ENCODE measurements around the gene INPP5E.

The INPP5E gene

DNA sequence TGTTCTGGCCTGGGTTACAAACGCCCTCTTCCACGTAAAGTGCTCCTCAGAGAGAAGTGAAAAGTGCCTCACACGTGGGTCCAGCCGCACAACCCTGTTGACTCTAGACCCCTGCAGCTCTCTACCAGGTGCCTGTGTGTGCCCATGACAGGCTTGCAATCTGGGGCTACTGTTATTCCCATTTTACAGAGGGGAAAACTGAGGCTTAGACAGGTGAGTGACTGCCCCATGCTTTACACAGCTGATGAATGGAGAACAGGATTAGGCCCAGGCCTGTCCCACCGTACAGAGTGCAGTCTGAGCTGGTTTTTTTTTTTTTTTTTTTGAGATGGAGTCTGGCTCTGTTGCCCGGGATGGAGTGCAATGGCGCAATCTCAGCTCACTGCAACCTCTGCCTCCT lies 6.2 kb upstream of the INPP5E start:
- DNase-seq: no peak

- DNase-seq: no peak
Measured at GRCh38 chr9:136444102-136444501, 4.5 kb upstream of the INPP5E start.

DNA sequence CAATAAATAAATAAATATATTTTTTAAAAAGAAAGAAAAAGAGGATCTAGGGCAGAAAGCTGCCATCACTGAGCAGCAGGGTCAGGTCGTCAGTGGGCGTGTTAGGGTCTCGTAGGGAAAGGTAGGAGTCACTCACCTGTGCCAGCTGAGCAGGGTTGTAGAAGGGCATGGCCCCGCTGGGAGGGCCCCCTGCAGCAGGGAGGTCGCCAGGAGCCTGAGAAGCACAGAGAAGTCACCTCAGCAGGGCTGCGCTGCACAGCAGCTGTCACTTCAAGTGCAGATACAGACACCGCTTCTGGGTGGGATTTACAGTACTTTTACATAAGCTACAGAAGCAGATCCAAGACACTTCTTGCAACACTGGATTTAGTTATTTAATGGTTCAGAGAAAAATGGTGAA lies 4.0 kb upstream of the INPP5E start:
- DNase-seq: no peak

DNA sequence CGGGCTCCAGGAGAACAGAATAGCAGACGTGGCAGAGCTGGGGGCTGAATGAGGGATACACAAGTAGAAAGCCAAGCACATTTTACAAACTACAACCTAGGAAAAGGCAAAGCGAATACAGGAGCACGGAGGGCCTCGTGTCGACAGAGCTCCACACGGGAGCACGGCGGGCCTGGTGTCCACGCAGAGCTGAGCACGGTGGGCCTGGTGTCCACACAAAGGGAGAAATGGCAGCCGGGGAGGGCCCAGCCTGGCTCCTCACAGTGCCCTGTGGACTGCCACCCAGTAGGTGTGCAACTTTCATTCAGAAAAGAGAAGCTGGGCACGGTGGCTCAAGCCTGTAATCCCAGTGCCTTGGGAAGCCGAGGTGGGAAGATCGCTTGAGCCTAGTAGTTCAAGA lies 3.4 kb upstream of the INPP5E start:
- DNase-seq: no peak

GRCh38 chr9:136442265-136442664 lies 2.6 kb upstream of the INPP5E start:
- DNase-seq: no peak

- no peak for DNase-seq
Measured at GRCh38 chr9:136441681-136442245, 2.1 kb upstream of the INPP5E start.

DNA sequence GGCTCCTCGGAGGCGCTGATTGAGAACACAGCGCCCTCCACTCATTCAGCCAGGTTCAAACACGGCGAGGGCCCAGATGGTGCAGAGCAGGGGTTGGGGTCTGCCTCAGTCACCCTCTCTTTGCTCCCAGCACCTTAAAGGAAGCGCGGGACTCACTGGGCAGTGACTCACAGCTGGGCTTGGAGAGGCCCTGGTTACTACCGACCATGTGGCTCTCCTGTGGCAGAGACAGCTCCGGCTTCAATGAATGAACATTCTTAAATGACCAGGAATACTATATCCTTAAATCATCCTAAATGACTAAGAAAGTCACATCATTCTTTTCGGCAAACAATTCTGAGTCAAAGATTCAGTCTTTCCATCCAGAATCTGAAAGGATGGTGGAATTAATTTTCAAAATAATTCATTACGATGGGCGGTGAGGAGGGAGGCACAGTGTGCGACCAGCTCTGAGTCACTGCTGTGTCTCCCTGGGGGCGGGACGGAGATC lies 1.6 kb upstream of the INPP5E start:
- no peak for DNase-seq

GRCh38 chr9:136438548-136439480 lies 831 bp downstream of the INPP5E start:
- peak; percentile 47 for DNase-seq

DNA sequence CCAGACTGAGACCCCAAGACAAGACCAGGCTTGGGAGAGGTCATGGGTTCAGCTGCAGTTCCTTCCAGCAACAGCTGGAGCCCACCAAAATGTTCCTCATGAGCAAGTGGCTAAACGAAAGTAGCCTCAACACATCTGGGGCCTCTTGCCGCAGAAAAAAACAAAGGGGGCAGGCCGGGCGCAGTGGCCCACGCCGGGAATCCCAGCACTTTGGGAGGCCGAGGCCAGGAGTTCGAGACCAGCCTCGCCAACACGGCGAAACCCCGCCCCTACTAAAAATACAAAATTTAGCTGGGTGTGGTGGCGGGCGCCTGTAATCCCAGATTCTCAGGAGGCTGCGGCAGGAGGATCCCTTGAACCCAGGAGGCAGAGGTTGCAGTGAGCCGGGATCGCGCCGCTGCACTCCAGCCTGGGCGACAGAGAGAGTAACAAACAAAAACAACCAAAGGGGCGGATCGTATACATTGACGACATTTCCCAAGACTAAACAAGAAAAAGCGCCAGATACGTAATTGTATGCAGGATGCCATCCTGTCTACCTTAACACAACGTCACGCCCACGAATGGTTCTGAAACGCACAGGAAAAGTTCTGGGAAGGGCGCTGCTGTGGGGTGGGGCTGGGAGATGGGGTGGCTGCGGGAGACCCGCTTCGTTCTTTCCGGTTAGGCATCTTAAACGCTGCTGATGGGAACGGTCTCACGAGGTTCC lies 1.7 kb downstream of the INPP5E start:
- no peak for DNase-seq

DNA sequence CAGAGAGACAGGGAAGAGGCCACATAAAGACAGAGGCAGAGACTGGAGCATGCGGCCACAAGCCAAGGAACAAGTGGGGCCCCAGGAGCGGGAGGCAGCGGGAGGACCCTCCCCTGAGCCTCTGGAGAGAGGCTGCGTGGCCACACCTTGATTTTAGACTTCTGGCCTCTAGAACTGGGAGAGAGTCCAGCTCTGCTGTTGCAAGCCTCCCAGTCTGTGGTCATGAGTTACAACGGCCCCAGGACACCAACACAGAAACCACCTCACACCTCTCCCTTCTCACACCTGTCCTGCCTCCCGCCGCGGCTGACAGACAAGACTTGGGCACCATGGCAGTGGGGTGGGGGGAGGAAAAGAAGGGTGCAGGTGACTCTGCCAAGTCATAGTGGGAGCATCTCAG lies 2.2 kb downstream of the INPP5E start:
- DNase-seq: no peak

DNA sequence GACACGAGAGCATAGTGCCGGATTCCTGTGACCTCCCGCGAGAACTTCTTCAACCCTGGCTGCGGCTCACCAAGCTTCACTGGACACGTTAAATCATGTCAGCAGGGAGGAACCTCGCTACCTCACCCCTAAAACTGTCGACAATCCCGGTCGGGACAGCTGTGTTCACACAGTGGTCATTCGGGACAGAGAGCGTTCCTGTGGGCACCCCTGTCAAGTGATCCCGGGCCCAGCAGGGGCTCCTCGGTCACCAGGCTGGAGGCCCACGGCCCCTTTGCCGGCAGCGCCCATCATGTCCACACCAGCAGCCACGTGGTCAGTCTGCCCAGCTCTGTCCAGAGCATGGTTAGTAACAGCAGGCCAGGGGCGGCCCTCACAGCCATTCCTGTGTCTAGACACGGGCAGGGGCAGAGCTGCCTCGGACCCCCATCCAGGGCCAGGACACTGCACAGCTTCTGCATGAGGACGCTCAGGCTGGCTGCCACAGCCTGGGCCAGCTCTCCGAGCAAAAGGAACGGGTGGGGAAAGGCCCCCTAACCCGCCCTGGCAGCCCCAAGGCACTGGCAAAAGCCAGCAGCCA lies 3.5 kb downstream of the INPP5E start:
- no peak for DNase-seq

GRCh38 chr9:136434580-136435169 lies 5.0 kb downstream of the INPP5E start:
- no peak for DNase-seq

GRCh38 chr9:136433849-136434579 lies 5.6 kb downstream of the INPP5E start:
- no peak for DNase-seq

DNA sequence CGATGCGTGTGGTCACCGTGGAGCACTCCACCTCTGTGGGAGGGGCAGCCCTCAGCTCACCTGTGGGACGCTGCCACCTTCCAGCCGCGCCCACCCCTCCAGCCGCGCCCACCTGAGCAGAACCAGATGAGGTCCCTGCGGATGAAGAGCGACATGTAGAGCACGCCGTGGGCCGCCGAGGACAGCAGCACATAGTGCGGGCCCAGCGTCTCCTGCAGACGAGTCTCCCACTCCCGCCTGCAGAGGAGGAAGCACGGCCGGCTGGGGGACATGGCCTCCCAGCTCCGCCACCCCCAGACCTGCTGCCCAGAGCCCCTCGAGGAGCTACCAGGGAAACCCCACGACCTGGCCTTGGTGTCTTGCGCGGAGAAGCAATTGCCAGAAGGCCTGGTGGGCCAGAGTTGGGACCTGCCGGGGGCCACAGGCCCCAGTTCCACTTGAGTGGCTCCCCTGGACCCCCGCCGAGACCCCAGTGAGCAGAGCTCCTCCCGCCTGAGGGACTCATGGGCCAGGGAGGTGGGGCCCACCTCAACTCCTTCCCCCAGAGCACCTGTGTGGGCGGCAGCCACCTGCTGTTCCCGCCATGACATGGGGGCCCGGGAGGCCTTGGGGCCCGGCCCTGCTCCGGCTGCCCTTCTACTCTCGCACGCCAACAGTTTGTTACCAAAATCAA lies 6.5 kb downstream of the INPP5E start:
- DNase-seq: no peak

DNA sequence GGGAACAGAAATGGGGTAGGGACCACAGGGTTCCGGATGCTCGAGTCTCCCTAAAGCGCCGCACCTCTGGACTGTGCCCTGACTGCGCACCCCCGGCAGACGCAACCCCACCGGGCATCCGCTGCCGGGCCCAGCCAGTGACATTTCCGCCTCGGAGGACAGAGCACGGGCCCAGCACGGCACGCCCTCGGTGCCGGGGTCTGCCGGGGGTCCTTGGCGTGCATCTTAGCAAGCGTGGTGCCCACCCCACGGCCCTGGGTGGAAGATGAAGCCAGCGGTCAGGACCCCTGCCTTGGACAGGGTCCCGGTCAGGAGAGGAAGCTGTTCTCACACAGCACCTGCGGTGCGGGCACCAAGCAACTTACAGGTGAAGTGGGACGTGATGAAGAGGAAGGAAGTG lies 7.1 kb downstream of the INPP5E start:
- no peak for DNase-seq

- no peak for DNase-seq
Measured at GRCh38 chr9:136431782-136432350, 7.8 kb downstream of the INPP5E start.

GRCh38 chr9:136430588-136431234 lies 8.9 kb downstream of the INPP5E start:
- no peak for DNase-seq

DNA sequence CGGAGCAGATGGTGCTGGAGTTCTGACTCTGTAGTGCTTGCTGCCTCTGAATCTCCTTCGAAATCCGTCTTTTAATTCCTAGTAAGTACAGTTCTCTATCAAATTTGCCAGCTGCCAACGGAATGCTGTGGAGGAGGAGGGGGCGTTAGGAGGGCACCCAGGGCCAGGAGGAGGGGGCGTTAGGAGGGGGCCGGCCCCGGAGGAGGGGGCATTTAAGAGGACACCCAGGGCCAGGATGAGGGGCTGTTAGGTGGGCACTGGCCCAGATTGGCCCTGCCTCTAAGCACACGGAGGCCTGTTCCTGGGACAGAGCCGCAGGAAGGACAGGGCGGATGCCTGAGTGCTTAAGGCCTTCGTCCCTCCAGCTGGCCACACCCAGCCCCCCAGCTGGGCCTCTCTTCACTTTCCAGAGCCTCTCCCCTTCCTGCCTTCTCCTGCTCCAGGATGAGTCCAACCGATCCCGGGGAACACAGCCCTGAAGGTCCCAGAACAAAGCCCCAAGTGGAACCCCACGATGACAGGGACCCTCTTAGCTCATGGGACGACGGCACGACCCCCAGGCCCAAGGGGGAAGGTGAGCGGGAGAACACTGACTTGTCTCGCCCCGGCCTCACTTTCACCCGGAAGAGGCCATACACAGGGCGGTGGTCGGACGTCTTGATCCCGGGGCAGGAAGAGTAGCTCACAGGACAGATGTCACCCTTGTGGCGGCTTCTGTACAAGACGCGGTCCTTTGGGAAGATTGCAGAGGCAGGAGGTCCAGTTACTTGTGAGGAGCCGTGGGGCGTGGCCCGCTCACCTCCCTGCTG lies 9.8 kb downstream of the INPP5E start:
- DNase-seq: no peak

- DNase-seq: no peak
Measured at GRCh38 chr9:136429075-136429628, 10.5 kb downstream of the INPP5E start.

DNA sequence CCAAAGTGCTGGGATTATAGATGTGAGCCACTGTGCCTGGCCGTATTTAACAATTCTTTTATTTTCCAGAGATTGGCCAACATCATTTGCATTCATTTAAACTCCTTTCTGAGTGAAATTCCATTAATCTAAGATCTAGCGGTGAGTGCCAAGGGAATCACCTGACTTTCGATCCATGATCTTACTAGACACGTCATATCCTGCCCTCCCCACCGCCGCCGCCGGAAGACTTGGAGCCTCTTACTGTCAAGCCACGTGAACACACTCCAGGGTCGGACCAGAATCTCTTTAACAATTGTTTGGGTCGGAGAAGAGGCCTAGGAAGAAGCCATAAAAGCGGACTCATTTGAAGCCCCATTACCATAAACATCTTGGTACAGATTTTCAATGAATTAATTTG lies 12.9 kb downstream of the INPP5E start:
- no peak for DNase-seq
